HEK293T (cell line): ENCODE results near the gene GUCY1A1.

ENCODE experiments used
- ARNT ChIP-seq: fragments of 450-650 bp; IDR thresholded peaks from 2 replicates; pipeline ENCODE4 v1.6.1; 2017; ENCODE audit warnings: mild to moderate bottlenecking
- BHLHE40 ChIP-seq: fragments of 450-650 bp; IDR thresholded peaks from 2 replicates; pipeline ENCODE4 v1.6.1; 2016; ENCODE audit warnings: mild to moderate bottlenecking, moderate library complexity, borderline replicate concordance
- FOXA1 ChIP-seq: fragments of 450-650 bp; IDR thresholded peaks from 2 replicates; pipeline ENCODE4 v1.6.1; 2016; ENCODE audit warnings: mild to moderate bottlenecking
- FOXK2 ChIP-seq: fragments of 450-650 bp; IDR thresholded peaks from 2 replicates; pipeline ENCODE4 v1.6.1; 2016; ENCODE audit warnings: mild to moderate bottlenecking
- FOXM1 ChIP-seq: fragments of 450-650 bp; IDR thresholded peaks from 2 replicates; pipeline ENCODE4 v1.6.1; 2017; ENCODE audit warnings: mild to moderate bottlenecking, borderline replicate concordance
- HDGF ChIP-seq: fragments of 450-650 bp; IDR thresholded peaks from 2 replicates; pipeline ENCODE4 v1.6.1; 2017; ENCODE audit warnings: antibody characterized with exemption, borderline replicate concordance
- NFRKB ChIP-seq: fragments of 450-650 bp; IDR thresholded peaks from 2 replicates; pipeline ENCODE4 v1.6.1; 2016; ENCODE audit warnings: mild to moderate bottlenecking, moderate library complexity
- PKNOX1 ChIP-seq: fragments of 450-650 bp; IDR thresholded peaks from 2 replicates; pipeline ENCODE4 v1.6.1; 2016
- ZNF384 ChIP-seq: fragments of 450-650 bp; IDR thresholded peaks from 2 replicates; pipeline ENCODE4 v1.6.1; 2016

- TF ChIP-seq NFRKB (no peak), ARNT (no peak), FOXM1 (no peak), FOXA1 (no peak), PKNOX1 (no peak), BHLHE40 (no peak), FOXK2 (no peak), HDGF (no peak), ZNF384 (no peak)
Measured at GRCh38 chr4:155629183-155629825, 37.3 kb upstream of the GUCY1A1 start.
